Right atrium auricular region (tissue), 2 donors: ENCODE measurements around the gene PTK6. TPM values are rescaled to one million over a fixed set of nuclear protein-coding genes. Genes with fewer than 3 reads are reported as not detected.
A peak's percentile ranks its signal among the peaks of the same experiment; 100 is the strongest.

Source experiments
- DNase-seq: peaks from one replicate; pipeline ENCODE4 v3.0.0-alpha.2; 2019; ENCODE audit warnings: low spot score
- H3K27ac ChIP-seq, 2 donors: fragments of 200-600 bp; sonication (generic); 1 replicate in 1 of 2; 2 replicates in 1 of 2; pipeline ENCODE4 v1.5.1; 2016 to 2019
- H3K27me3 ChIP-seq, 2 donors: fragments of 200-600 bp; sonication (generic); one replicate each; pipeline versions ENCODE4 v1.5.1 to v1.6.0; 2017 to 2019
- H3K36me3 ChIP-seq: fragments of 200-600 bp; sonication (generic); one replicate; pipeline ENCODE4 v1.5.1; 2016
- H3K4me1 ChIP-seq, 2 donors: fragments of 200-600 bp; sonication (generic); one replicate each; pipeline versions ENCODE4 v1.5.1 to v1.6.0; 2017 to 2019
- H3K4me3 ChIP-seq, 2 donors: fragments of 200-600 bp; sonication (generic); 1 replicate in 1 of 2; 2 replicates in 1 of 2; pipeline ENCODE4 v1.5.1; 2017 to 2019; ENCODE audit warnings: mild to moderate bottlenecking in 1 of 2, moderate library complexity in 1 of 2
- H3K9me3 ChIP-seq, 2 donors: fragments of 200-600 bp; sonication (generic); one replicate each; pipeline ENCODE4 v1.5.1; 2019
- CTCF ChIP-seq, 2 donors: fragments of 200-600 bp; sonication (generic); IDR thresholded peaks; one replicate each; pipeline ENCODE4 v1.5.1; 2019; ENCODE audit warnings: antibody characterized with exemption in 2 of 2
- total RNA-seq, 2 donors: library from RNA; depleted of rRNA; stranded (reverse); fragments of >200 nt; gene quantifications; one replicate each; pipeline ENCODE4 v1.1.0, GENCODE V29; 2016

PTK6 gene
- total RNA-seq, 2 donors from 2014 or later: not detected

DNA sequence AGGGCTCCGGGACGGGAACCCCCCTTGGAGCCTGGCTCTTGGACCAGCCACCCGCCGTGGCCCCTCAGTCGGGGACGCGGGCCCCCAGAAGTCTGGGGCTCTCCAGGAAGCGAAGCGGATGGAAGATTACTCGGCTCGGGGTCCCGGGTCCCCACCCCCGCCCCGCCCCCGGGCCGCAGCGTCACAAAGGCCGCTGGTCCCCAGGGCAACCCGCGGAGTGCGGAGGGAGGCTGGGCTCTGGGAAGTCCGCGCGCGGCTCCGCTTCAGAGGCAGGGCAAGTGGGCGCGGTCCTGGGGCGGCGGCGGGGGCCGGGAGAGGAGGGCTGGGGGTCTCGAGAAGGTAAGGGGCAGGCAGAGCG lies 16.7 kb upstream of the PTK6 start, which contains the start of gene FNDC11:
Gene FNDC11, plus strand, starts transcription at position 227 of the 358 bp plus-strand sequence. CDS start 1,505 bp downstream, outside the sequence.
- TF ChIP-seq CTCF (IDR thresholded peaks at IDR 0.05): no peak
- Histone ChIP-seq H3K27ac (no peak within 1 kb of the TSS), H3K9me3 (no peaks in the 10 kb centered on the region), H3K4me3 (peak within 1 kb of the TSS; percentile 57 to 58), H3K36me3 (peaks cover under 1% of the 10 kb centered on the region), H3K4me1 (peaks cover 0 to 19% of the 10 kb centered on the region in 2 donors), H3K27me3 (no peaks in the 10 kb centered on the region)
- DNase-seq: no peak

DNA sequence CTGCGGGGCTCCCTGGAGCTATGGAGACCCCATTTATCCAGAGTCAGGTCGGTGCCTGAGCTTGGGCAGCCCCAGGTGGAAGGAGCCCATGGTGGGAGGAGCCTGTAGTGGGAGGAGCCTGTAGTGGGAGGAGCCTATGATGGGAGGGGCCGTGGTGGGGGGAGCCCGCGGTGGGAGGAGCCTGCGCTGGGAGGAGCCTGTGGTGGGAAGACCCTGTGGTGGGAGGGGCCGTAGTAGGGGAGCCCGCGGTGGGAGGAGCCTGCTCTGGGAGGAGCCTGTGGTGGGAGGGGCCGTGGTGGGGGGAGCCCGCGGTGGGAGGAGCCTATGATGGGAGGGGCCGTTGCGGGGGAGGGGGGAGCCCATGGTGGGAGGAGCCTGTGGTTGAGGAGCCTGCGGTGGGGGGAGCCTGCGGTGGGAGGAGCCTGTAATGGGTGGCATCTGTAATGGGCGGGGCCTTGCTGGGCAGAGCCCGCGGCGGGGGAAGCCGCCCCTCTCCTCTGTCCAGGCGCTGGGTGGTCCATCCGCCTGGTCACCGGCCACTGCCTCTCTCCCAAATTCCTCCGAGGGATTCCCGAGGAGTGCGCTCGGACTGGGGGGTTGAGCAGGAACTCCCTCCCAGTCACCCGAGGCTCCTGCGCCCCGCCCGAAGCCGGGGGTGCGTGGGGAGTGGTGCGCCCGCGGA lies 16.2 kb upstream of the PTK6 start:
- peak; percentile 80 for DNase-seq
- no peaks in the 10 kb centered on the region for H3K36me3 ChIP-seq
- TF ChIP-seq CTCF (IDR thresholded peaks at IDR 0.05): no peak
- no peaks in the 10 kb centered on the region for H3K9me3 ChIP-seq
- no peaks in the 10 kb centered on the region for H3K27me3 ChIP-seq
- H3K4me3 ChIP-seq: peak overlapping the region; percentile 57 to 58
- H3K27ac ChIP-seq: no peak overlapping the region
- H3K4me1 ChIP-seq: peaks cover 0 to 19% of the 10 kb centered on the region in 2 donors

DNA sequence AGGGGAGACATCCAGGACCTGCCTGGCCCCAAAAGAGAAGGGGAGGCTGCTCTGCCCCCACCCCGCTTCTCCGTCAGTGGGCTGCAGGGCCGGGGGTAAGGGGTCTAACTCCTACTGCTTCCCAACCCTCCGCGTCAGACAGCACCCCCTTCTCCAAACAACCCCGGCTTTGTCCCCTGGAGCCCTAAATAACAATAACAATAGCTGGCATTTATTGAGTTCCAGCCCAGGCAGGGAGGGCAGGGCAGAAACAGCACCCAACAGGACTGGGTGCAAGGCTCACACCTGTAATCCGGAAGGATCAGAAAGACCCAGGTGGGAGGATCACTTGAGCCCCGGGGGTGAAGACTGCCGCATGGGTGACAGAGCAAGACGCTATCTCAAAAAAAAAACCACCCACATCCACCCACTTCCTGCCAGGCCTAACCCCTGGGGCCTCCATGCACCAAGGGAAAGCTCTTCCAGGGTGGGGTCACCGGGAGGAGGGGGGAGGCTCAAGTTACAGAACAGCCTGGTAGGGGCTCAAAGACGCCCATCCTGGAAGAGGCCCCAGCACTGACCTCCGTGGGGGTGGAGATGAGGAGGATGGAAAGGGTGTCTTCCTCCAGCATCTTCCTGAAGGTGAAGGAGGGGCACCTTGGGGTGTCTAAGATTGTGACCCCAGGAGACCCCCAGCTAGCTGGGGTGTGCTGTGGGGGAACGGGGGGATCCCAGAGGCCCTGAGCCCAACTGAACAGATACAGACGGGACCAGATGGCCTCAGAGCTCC lies 15.5 kb upstream of the PTK6 start:
- no peak for DNase-seq
- no peak overlapping the region for H3K4me3 ChIP-seq
- peaks cover 0 to 19% of the 10 kb centered on the region in 2 donors for H3K4me1 ChIP-seq
- no peaks in the 10 kb centered on the region for H3K9me3 ChIP-seq
- no peaks in the 10 kb centered on the region for H3K36me3 ChIP-seq
- H3K27me3 ChIP-seq: no peaks in the 10 kb centered on the region
- H3K27ac ChIP-seq: no peak overlapping the region
- TF ChIP-seq CTCF (IDR thresholded peaks at IDR 0.05): no peak

GRCh38 chr20:63551068-63551467 lies 13.9 kb upstream of the PTK6 start:
- H3K9me3 ChIP-seq: no peaks in the 10 kb centered on the region
- no peaks in the 10 kb centered on the region for H3K36me3 ChIP-seq
- no peak overlapping the region for H3K27ac ChIP-seq
- H3K27me3 ChIP-seq: no peaks in the 10 kb centered on the region
- DNase-seq: no peak
- H3K4me3 ChIP-seq: no peak overlapping the region
- H3K4me1 ChIP-seq: peaks cover 0 to 19% of the 10 kb centered on the region in 2 donors
- no peak for TF ChIP-seq CTCF (IDR thresholded peaks at IDR 0.05)

- H3K27ac ChIP-seq: no peak overlapping the region
- H3K36me3 ChIP-seq: no peaks in the 10 kb centered on the region
- no peak for TF ChIP-seq CTCF (IDR thresholded peaks at IDR 0.05)
- no peak for DNase-seq
- H3K27me3 ChIP-seq: no peaks in the 10 kb centered on the region
- H3K4me1 ChIP-seq: peaks cover 0 to 19% of the 10 kb centered on the region in 2 donors
- H3K4me3 ChIP-seq: no peak overlapping the region
- no peaks in the 10 kb centered on the region for H3K9me3 ChIP-seq
Measured at GRCh38 chr20:63549679-63550282, 12.6 kb upstream of the PTK6 start.
